ENCODE measurements around the gene ZMIZ2. TPM values are rescaled to one million over a fixed set of nuclear protein-coding genes. Genes with fewer than 3 reads are reported as not detected.
"Not testable (repeated sequence)": the region's sequence is repeated elsewhere in the genome, so short reads cannot be mapped to it uniquely, and the experiment has no call there.

The ZMIZ2 gene
- polyA plus RNA-seq, 5 donors: 47.0 to 73.6 (median 68.6) TPM

GRCh38 chr7:44768628-44769371 is 20.2 kb downstream of the ZMIZ2 start:
- DNase-seq: peak in 1 of 2 donors; percentile 40

- DNase-seq: no peak
Measured at GRCh38 chr7:44769376-44769775, 20.7 kb downstream of the ZMIZ2 start.

GRCh38 chr7:44769776-44770294 is 21.2 kb downstream of the ZMIZ2 start:
- no peak for DNase-seq

- DNase-seq: no peak
Measured at GRCh38 chr7:44771358-44771757, 22.7 kb downstream of the ZMIZ2 start.

- no peak for DNase-seq
Measured at GRCh38 chr7:44772440-44772839, 23.8 kb downstream of the ZMIZ2 start.

GRCh38 chr7:44772867-44773266 is 24.2 kb downstream of the ZMIZ2 start:
- no peak for DNase-seq

GRCh38 chr7:44774486-44774885 is 25.8 kb downstream of the ZMIZ2 start:
- DNase-seq: not testable (repeated sequence)

- DNase-seq: no peak
Measured at GRCh38 chr7:44775383-44776107, 26.9 kb downstream of the ZMIZ2 start.

- DNase-seq: no peak
Measured at GRCh38 chr7:44776211-44776610, 27.6 kb downstream of the ZMIZ2 start.

GRCh38 chr7:44782460-44782859 is 33.8 kb downstream of the ZMIZ2 start:
- DNase-seq: no peak

GRCh38 chr7:44783407-44783806 is 34.8 kb downstream of the ZMIZ2 start:
- no peak for DNase-seq

- no peak for DNase-seq
Measured at GRCh38 chr7:44784364-44784763, 35.7 kb downstream of the ZMIZ2 start.

GRCh38 chr7:44785218-44785617 is 36.6 kb downstream of the ZMIZ2 start:
- not testable (repeated sequence) for DNase-seq

GRCh38 chr7:44787041-44787440 is 38.4 kb downstream of the ZMIZ2 start:
- DNase-seq: no peak

GRCh38 chr7:44787762-44788161 is 39.1 kb downstream of the ZMIZ2 start:
- no peak for DNase-seq

GRCh38 chr7:44789990-44790389 is 41.3 kb downstream of the ZMIZ2 start:
- no peak for DNase-seq

GRCh38 chr7:44791278-44792219 is 42.9 kb downstream of the ZMIZ2 start:
- DNase-seq: no peak

GRCh38 chr7:44793919-44794318 is 45.3 kb downstream of the ZMIZ2 start:
- no peak for DNase-seq

- no peak for DNase-seq
Measured at GRCh38 chr7:44794331-44794730, 45.7 kb downstream of the ZMIZ2 start.

GRCh38 chr7:44796034-44796503 is 47.4 kb downstream of the ZMIZ2 start:
- DNase-seq: no peak

GRCh38 chr7:44796504-44797328 is 48.1 kb downstream of the ZMIZ2 start, which contains the start of gene PPIA:
TSS of gene PPIA (plus strand) at chr7:44796681. CDS start at chr7:44796725, 44 bp downstream.
- peak; percentile 97 to 98 for DNase-seq

All from right lung (tissue), 5 donors.